ENCODE measurements around the gene SNRPA1. TPM values are rescaled to one million over a fixed set of nuclear protein-coding genes. Genes with fewer than 3 reads are reported as not detected.

SNRPA1 gene
- total and polyA plus RNA-seq, 2 of the 13 experiments (the other 11 are each of a cell fraction or from before 2014, with no cell fraction given) = 41.2 to 108 TPM

DNA sequence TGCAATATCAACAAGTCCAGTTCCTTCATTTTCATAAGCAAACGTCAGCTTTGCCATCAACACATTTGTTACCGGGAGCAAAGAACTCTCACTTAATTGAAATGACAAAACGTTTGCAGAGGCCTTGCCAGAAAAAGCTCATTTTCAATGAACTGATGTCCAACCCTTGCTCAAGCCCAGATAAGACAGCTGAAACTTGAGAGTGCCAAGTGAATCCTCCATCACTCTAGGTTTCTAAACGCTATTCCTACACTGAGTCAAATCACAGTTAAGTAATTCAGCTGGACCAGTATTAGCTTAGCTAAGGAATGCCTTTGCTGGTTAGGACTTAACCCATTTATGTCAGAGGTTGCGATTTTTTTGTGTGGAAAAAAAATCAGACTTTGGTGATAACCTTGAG lies 54.7 kb downstream of the SNRPA1 start:
- in situ Hi-C loops (cut with HindIII; ENCODE audit: extremely low pct_ligation_motif_present, low pct_unique_long_range_greater_than_20kb) (no loop called here), intact Hi-C loops (cut with micrococcal nuclease; ENCODE audit: unreplicated experiment) (no loop called here)
- ChIA-PET CTCF (ENCODE audit: low intra/inter-chr PET ratio, low total read pairs) (no interaction called here), POLR2A (no interaction called here)
- no peak for ATAC-seq
- H3K4me2 ChIP-seq (ENCODE audit: low read depth, low read length) = no peak overlapping the region
- 90% methylated on average over 5 of the region's 5 CpGs for WGBS (ENCODE audit: low lambda C conversion rate)
- H2AFZ ChIP-seq (ENCODE audit: low read length) = no peak overlapping the region
- no peak for DNase-seq (ENCODE audit: low spot score)
- no peak overlapping the region for H3K4me3 ChIP-seq (replicated peaks in 1 of 3; ENCODE audit: insufficient read depth in 1 of 3, low read depth in 2 of 3, low read length in 3 of 3)
- H3K4me1 ChIP-seq (ENCODE audit: insufficient read depth, low read length) = peaks cover 61% of the 10 kb centered on the region
- TF ChIP-seq ZNF607 (CRISPR knock-in tag; IDR thresholded peaks at IDR 0.05; ENCODE audit: borderline replicate concordance) = no peak
- TF ChIP-seq ZIK1 (CRISPR knock-in tag; IDR thresholded peaks at IDR 0.05; ENCODE audit: borderline replicate concordance, low read depth) = no peak
- TF ChIP-seq, protein P1, sequence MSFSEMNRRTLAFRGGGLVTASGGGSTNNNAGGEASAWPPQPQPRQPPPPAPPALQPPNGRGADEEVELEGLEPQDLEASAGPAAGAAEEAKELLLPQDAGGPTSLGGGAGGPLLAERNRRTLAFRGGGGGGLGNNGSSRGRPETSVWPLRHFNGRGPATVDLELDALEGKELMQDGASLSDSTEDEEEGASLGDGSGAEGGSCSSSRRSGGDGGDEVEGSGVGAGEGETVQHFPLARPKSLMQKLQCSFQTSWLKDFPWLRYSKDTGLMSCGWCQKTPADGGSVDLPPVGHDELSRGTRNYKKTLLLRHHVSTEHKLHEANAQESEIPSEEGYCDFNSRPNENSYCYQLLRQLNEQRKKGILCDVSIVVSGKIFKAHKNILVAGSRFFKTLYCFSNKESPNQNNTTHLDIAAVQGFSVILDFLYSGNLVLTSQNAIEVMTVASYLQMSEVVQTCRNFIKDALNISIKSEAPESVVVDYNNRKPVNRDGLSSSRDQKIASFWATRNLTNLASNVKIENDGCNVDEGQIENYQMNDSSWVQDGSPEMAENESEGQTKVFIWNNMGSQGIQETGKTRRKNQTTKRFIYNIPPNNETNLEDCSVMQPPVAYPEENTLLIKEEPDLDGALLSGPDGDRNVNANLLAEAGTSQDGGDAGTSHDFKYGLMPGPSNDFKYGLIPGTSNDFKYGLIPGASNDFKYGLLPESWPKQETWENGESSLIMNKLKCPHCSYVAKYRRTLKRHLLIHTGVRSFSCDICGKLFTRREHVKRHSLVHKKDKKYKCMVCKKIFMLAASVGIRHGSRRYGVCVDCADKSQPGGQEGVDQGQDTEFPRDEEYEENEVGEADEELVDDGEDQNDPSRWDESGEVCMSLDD (CRISPR knock-in tag; IDR thresholded peaks at IDR 0.05; ENCODE audit: borderline replicate concordance) = no peak
- no peak for TF ChIP-seq FOXP1 (IDR thresholded peaks at IDR 0.05)
- no peak for TF ChIP-seq FOXP1 (CRISPR knock-in tag; IDR thresholded peaks at IDR 0.05)
- TF ChIP-seq ASH2L (IDR thresholded peaks at IDR 0.05; ENCODE audit: insufficient read length, low read depth, low read length) = no peak
- peaks cover 31% of the 10 kb centered on the region for H4K20me1 ChIP-seq (ENCODE audit: insufficient read depth, low read length)
- no peak overlapping the region for H3K27ac ChIP-seq (ENCODE audit: extremely low read length, insufficient read depth, low read length)
- no TSS peak for BruUV-seq (replicated peaks)
- H3K9ac ChIP-seq (ENCODE audit: insufficient read depth, low read depth, low read length) = no peak overlapping the region
- FAIRE-seq = no peak
- H3K27me3 ChIP-seq (ENCODE audit: control insufficient read depth in 1 of 2, insufficient read depth in 2 of 2, low read length in 2 of 2) = no peaks in the 10 kb centered on the region
- H3K9me3 ChIP-seq (ENCODE audit: low read length) = no peaks in the 10 kb centered on the region
- H3K79me2 ChIP-seq (ENCODE audit: insufficient read depth, low read length) = peaks cover 86% of the 10 kb centered on the region
- H3K36me3 ChIP-seq (replicated peaks in 1 of 2; ENCODE audit: control insufficient read depth in 1 of 2, insufficient read depth in 2 of 2, low read length in 2 of 2) = peaks cover 0 to 11% of the 10 kb centered on the region in 2 experiments; a peak in 2 of 5 replicates

DNA sequence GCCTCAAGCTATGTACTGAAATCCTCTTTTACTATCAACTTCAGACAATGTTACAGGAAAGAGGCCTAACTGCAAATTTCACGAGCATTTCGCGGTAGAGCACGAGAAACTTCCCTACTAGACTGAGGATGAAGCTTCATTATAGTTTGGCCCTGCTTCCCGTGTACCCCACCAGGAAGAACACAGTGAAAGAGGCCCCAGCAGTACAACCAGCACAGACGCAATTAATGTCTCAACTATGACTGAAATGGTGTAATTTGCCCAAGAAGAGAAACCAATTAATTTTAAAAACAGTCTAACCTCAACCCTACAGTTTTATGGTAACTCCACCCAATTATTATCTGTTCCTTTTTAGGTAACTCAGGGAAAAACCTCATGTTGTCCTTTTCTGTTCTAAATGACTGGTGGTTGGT lies 55.3 kb downstream of the SNRPA1 start:
- Histone ChIP-seq H3K9me3 (ENCODE audit: low read length) (no peaks in the 10 kb centered on the region), H3K79me2 (ENCODE audit: insufficient read depth, low read length) (peaks cover 80% of the 10 kb centered on the region), H2AFZ (ENCODE audit: low read length) (no peak overlapping the region), H3K4me1 (ENCODE audit: insufficient read depth, low read length) (peaks cover 55% of the 10 kb centered on the region), H3K27me3 (ENCODE audit: control insufficient read depth in 1 of 2, insufficient read depth in 2 of 2, low read length in 2 of 2) (no peaks in the 10 kb centered on the region), H3K36me3 (replicated peaks in 1 of 2; ENCODE audit: control insufficient read depth in 1 of 2, insufficient read depth in 2 of 2, low read length in 2 of 2) (peaks cover 3 to 18% of the 10 kb centered on the region in 2 experiments; a peak in 4 of 5 replicates), H3K9ac (ENCODE audit: insufficient read depth, low read depth, low read length) (no peak overlapping the region), H3K4me3 (replicated peaks in 1 of 3; ENCODE audit: insufficient read depth in 1 of 3, low read depth in 2 of 3, low read length in 3 of 3) (no peak overlapping the region), H3K27ac (ENCODE audit: extremely low read length, insufficient read depth, low read length) (no peak overlapping the region), H4K20me1 (ENCODE audit: insufficient read depth, low read length) (peaks cover 28% of the 10 kb centered on the region), H3K4me2 (ENCODE audit: low read depth, low read length) (no peak overlapping the region)
- no TSS peak for BruUV-seq (replicated peaks)
- intact Hi-C loops (cut with micrococcal nuclease; ENCODE audit: unreplicated experiment) (no loop called here), in situ Hi-C loops (cut with HindIII; ENCODE audit: extremely low pct_ligation_motif_present, low pct_unique_long_range_greater_than_20kb) (no loop called here)
- ATAC-seq (no peak), FAIRE-seq (no peak), DNase-seq (ENCODE audit: low spot score) (no peak)
- POLR2A ChIA-PET = no interaction called here
- 96% methylated on average over 6 of the region's 6 CpGs for WGBS (ENCODE audit: low lambda C conversion rate)
- CTCF ChIA-PET (ENCODE audit: low intra/inter-chr PET ratio, low total read pairs) = no interaction called here
- TF ChIP-seq WIZ (CRISPR knock-in tag; IDR thresholded peaks at IDR 0.05) (no peak), RNF2 (conservative IDR thresholded peaks at IDR 0.05; ENCODE audit: low read depth) (no peak), CCDC6 (CRISPR knock-in tag; IDR thresholded peaks at IDR 0.05) (no peak), JUN (CRISPR knock-in tag; IDR thresholded peaks at IDR 0.05) (no peak), ZNF547 (CRISPR knock-in tag; IDR thresholded peaks at IDR 0.05) (no peak)
- TF ChIP-seq, protein P2, sequence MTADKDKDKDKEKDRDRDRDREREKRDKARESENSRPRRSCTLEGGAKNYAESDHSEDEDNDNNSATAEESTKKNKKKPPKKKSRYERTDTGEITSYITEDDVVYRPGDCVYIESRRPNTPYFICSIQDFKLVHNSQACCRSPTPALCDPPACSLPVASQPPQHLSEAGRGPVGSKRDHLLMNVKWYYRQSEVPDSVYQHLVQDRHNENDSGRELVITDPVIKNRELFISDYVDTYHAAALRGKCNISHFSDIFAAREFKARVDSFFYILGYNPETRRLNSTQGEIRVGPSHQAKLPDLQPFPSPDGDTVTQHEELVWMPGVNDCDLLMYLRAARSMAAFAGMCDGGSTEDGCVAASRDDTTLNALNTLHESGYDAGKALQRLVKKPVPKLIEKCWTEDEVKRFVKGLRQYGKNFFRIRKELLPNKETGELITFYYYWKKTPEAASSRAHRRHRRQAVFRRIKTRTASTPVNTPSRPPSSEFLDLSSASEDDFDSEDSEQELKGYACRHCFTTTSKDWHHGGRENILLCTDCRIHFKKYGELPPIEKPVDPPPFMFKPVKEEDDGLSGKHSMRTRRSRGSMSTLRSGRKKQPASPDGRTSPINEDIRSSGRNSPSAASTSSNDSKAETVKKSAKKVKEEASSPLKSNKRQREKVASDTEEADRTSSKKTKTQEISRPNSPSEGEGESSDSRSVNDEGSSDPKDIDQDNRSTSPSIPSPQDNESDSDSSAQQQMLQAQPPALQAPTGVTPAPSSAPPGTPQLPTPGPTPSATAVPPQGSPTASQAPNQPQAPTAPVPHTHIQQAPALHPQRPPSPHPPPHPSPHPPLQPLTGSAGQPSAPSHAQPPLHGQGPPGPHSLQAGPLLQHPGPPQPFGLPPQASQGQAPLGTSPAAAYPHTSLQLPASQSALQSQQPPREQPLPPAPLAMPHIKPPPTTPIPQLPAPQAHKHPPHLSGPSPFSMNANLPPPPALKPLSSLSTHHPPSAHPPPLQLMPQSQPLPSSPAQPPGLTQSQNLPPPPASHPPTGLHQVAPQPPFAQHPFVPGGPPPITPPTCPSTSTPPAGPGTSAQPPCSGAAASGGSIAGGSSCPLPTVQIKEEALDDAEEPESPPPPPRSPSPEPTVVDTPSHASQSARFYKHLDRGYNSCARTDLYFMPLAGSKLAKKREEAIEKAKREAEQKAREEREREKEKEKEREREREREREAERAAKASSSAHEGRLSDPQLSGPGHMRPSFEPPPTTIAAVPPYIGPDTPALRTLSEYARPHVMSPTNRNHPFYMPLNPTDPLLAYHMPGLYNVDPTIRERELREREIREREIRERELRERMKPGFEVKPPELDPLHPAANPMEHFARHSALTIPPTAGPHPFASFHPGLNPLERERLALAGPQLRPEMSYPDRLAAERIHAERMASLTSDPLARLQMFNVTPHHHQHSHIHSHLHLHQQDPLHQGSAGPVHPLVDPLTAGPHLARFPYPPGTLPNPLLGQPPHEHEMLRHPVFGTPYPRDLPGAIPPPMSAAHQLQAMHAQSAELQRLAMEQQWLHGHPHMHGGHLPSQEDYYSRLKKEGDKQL (CRISPR knock-in tag; IDR thresholded peaks at IDR 0.05; ENCODE audit: low read depth) = no peak

Data from HepG2 (cell line).